ENCODE data around the gene GRM7. TPM values are rescaled to one million over a fixed set of nuclear protein-coding genes. Genes with fewer than 3 reads are reported as not detected.

Gene GRM7
- total and polyA plus RNA-seq, 2 donors, result 0.14 to 1.7 TPM

DNA sequence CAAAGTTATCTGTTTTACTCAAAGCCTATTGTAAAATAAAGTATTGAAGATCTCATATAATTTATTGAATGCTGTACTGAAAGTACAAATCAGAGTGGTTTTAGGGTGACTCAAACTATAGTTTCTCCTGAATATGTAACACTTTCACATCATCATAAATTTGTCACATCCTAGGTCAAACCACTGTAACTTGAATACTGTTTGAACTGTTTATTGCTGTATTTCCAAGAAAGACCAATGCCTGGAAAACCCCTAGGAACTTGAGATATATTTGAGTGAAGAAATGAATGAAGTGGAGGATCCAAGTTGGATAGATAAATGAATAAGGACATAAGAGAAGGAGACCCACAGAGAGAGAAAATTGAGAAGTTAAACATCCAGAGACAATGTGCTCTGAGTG lies 348.2 kb downstream of the GRM7 start:
- no peak overlapping the region for H3K27ac ChIP-seq (ENCODE audit: low read depth in 1 of 2, low read length in 1 of 2)
- no peak overlapping the region for H3K4me3 ChIP-seq (ENCODE audit: low read length in 2 of 2)
- H3K9me3 ChIP-seq (ENCODE audit: control insufficient read depth in 2 of 2, insufficient read depth in 1 of 2, low read length in 1 of 2), result no peaks in the 10 kb centered on the region
- no peaks in the 10 kb centered on the region for H3K36me3 ChIP-seq (ENCODE audit: control insufficient read depth in 2 of 2, insufficient read depth in 2 of 2, low read length in 1 of 2)
- DNase-seq (ENCODE audit: low read depth in 6 of 9, low spot score in 9 of 9), result no peak
- H3K4me1 ChIP-seq (ENCODE audit: control insufficient read depth in 2 of 2, insufficient read depth in 2 of 2, low read length in 2 of 2), result no peaks in the 10 kb centered on the region
- no peaks in the 10 kb centered on the region for H3K27me3 ChIP-seq (ENCODE audit: control insufficient read depth in 2 of 2, insufficient read depth in 1 of 2, low read length in 1 of 2)

DNA sequence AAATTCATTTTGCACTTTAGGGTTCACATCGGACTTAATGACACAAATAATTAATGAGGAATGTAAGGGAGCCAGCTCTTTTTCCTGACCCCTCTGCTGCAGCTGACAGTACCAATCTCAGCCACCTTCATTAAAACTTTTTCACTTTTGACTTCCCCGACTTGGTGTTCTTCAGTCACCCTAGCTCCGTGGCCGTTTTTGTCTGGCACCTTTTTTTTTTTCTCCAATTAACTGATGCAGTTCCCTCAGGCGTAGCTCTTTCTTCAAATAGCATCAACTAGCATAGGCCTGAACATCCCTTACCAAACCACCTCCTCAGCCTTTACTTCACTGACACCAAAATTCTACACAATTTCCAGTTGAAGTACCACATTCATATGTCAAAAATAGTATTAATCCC lies 350.8 kb downstream of the GRM7 start:
- no peaks in the 10 kb centered on the region for H3K4me1 ChIP-seq (ENCODE audit: control insufficient read depth in 2 of 2, insufficient read depth in 2 of 2, low read length in 2 of 2)
- H3K4me3 ChIP-seq (ENCODE audit: low read length in 2 of 2), result no peak overlapping the region
- H3K36me3 ChIP-seq (ENCODE audit: control insufficient read depth in 2 of 2, insufficient read depth in 2 of 2, low read length in 1 of 2), result no peaks in the 10 kb centered on the region
- 95% methylated on average over 5 of the region's 5 CpGs for WGBS
- no peak for DNase-seq (ENCODE audit: low read depth in 6 of 9, low spot score in 9 of 9)
- H3K27ac ChIP-seq (ENCODE audit: low read depth in 1 of 2, low read length in 1 of 2), result no peak overlapping the region
- no peaks in the 10 kb centered on the region for H3K27me3 ChIP-seq (ENCODE audit: control insufficient read depth in 2 of 2, insufficient read depth in 1 of 2, low read length in 1 of 2)
- H3K9me3 ChIP-seq (ENCODE audit: control insufficient read depth in 2 of 2, insufficient read depth in 1 of 2, low read length in 1 of 2), result no peaks in the 10 kb centered on the region

DNA sequence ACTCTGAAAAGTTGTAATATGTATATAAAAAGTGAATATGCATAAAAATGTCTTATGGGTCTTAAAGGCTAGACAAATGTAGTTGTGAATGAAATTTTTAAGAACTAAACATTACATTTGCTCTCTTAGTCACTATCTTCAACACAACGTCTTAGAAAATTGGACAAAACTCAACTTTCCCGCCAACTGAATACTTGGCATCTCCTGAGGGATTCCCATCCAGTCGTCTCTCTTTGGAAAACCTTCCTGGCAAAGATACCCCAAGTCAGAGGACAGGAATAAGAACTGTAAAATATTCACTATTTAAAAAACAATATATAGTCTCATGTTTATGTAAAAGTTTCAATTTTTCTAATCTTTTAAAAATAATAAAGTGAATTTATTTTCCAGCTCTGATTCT lies 354.8 kb downstream of the GRM7 start:
- no peak for DNase-seq (ENCODE audit: low read depth in 6 of 9, low spot score in 9 of 9)
- no peaks in the 10 kb centered on the region for H3K9me3 ChIP-seq (ENCODE audit: control insufficient read depth in 2 of 2, insufficient read depth in 1 of 2, low read length in 1 of 2)
- H3K4me3 ChIP-seq (ENCODE audit: low read length in 2 of 2), result no peak overlapping the region
- H3K36me3 ChIP-seq (ENCODE audit: control insufficient read depth in 2 of 2, insufficient read depth in 2 of 2, low read length in 1 of 2), result no peaks in the 10 kb centered on the region
- H3K27me3 ChIP-seq (ENCODE audit: control insufficient read depth in 2 of 2, insufficient read depth in 1 of 2, low read length in 1 of 2), result no peaks in the 10 kb centered on the region
- WGBS, result 93% methylated on average over 3 of the region's 3 CpGs
- H3K4me1 ChIP-seq (ENCODE audit: control insufficient read depth in 2 of 2, insufficient read depth in 2 of 2, low read length in 2 of 2), result no peaks in the 10 kb centered on the region
- H3K27ac ChIP-seq (ENCODE audit: low read depth in 1 of 2, low read length in 1 of 2), result no peak overlapping the region

GRCh38 chr3:7226393-7226792 lies 365.5 kb downstream of the GRM7 start:
- no peaks in the 10 kb centered on the region for H3K9me3 ChIP-seq (ENCODE audit: control insufficient read depth in 2 of 2, insufficient read depth in 1 of 2, low read length in 1 of 2)
- no peaks in the 10 kb centered on the region for H3K4me1 ChIP-seq (ENCODE audit: control insufficient read depth in 2 of 2, insufficient read depth in 2 of 2, low read length in 2 of 2)
- DNase-seq (ENCODE audit: low read depth in 6 of 9, low spot score in 9 of 9), result no peak
- H3K27me3 ChIP-seq (ENCODE audit: control insufficient read depth in 2 of 2, insufficient read depth in 1 of 2, low read length in 1 of 2), result no peaks in the 10 kb centered on the region
- H3K27ac ChIP-seq (ENCODE audit: low read depth in 1 of 2, low read length in 1 of 2), result no peak overlapping the region
- no peak overlapping the region for H3K4me3 ChIP-seq (ENCODE audit: low read length in 2 of 2)
- no peaks in the 10 kb centered on the region for H3K36me3 ChIP-seq (ENCODE audit: control insufficient read depth in 2 of 2, insufficient read depth in 2 of 2, low read length in 1 of 2)
- 99% methylated on average over 4 of the region's 4 CpGs for WGBS

GRCh38 chr3:7238565-7239295 lies 377.8 kb downstream of the GRM7 start:
- no peak overlapping the region for H3K4me3 ChIP-seq (ENCODE audit: low read length in 2 of 2)
- no peak for DNase-seq (ENCODE audit: low read depth in 6 of 9, low spot score in 9 of 9)
- H3K4me1 ChIP-seq (ENCODE audit: control insufficient read depth in 2 of 2, insufficient read depth in 2 of 2, low read length in 2 of 2), result no peaks in the 10 kb centered on the region
- no peak overlapping the region for H3K27ac ChIP-seq (ENCODE audit: low read depth in 1 of 2, low read length in 1 of 2)
- no peaks in the 10 kb centered on the region for H3K9me3 ChIP-seq (ENCODE audit: control insufficient read depth in 2 of 2, insufficient read depth in 1 of 2, low read length in 1 of 2)
- H3K36me3 ChIP-seq (ENCODE audit: control insufficient read depth in 2 of 2, insufficient read depth in 2 of 2, low read length in 1 of 2), result no peaks in the 10 kb centered on the region
- no peaks in the 10 kb centered on the region for H3K27me3 ChIP-seq (ENCODE audit: control insufficient read depth in 2 of 2, insufficient read depth in 1 of 2, low read length in 1 of 2)
- 96% methylated on average over 1 of the region's 1 CpG for WGBS

- Histone ChIP-seq H3K4me1 (ENCODE audit: control insufficient read depth in 2 of 2, insufficient read depth in 2 of 2, low read length in 2 of 2) (no peaks in the 10 kb centered on the region), H3K27ac (ENCODE audit: low read depth in 1 of 2, low read length in 1 of 2) (no peak overlapping the region), H3K4me3 (ENCODE audit: low read length in 2 of 2) (no peak overlapping the region), H3K36me3 (ENCODE audit: control insufficient read depth in 2 of 2, insufficient read depth in 2 of 2, low read length in 1 of 2) (no peaks in the 10 kb centered on the region), H3K9me3 (ENCODE audit: control insufficient read depth in 2 of 2, insufficient read depth in 1 of 2, low read length in 1 of 2) (no peaks in the 10 kb centered on the region), H3K27me3 (ENCODE audit: control insufficient read depth in 2 of 2, insufficient read depth in 1 of 2, low read length in 1 of 2) (no peaks in the 10 kb centered on the region)
- DNase-seq (ENCODE audit: low read depth in 6 of 9, low spot score in 9 of 9), result no peak
- 94% methylated on average over 4 of the region's 4 CpGs for WGBS
Observed at GRCh38 chr3:7241584-7242302, 380.8 kb downstream of the GRM7 start.

DNA sequence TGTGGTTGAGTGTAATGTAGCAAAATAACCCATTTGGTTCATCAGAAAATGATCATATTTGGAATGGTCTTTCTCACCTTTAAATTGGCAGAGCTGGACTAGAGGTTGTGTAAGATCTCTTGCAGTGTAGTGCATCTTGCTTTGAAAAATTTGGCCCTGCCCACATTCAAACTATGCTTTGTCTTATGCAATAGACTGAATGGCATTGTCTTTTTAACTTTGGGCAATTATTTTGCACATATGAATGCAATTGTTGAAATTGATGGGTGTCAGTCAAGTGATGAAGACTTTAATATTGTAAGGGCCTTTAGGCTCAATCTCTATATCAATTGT lies 381.4 kb downstream of the GRM7 start:
- Histone ChIP-seq H3K4me1 (ENCODE audit: control insufficient read depth in 2 of 2, insufficient read depth in 2 of 2, low read length in 2 of 2) (no peaks in the 10 kb centered on the region), H3K4me3 (ENCODE audit: low read length in 2 of 2) (no peak overlapping the region), H3K27me3 (ENCODE audit: control insufficient read depth in 2 of 2, insufficient read depth in 1 of 2, low read length in 1 of 2) (no peaks in the 10 kb centered on the region), H3K27ac (ENCODE audit: low read depth in 1 of 2, low read length in 1 of 2) (no peak overlapping the region), H3K9me3 (ENCODE audit: control insufficient read depth in 2 of 2, insufficient read depth in 1 of 2, low read length in 1 of 2) (no peaks in the 10 kb centered on the region), H3K36me3 (ENCODE audit: control insufficient read depth in 2 of 2, insufficient read depth in 2 of 2, low read length in 1 of 2) (no peaks in the 10 kb centered on the region)
- no peak for DNase-seq (ENCODE audit: low read depth in 6 of 9, low spot score in 9 of 9)

GRCh38 chr3:7249493-7250076 lies 388.7 kb downstream of the GRM7 start:
- WGBS, result 94% methylated on average over 5 of the region's 5 CpGs
- DNase-seq (ENCODE audit: low read depth in 6 of 9, low spot score in 9 of 9), result no peak
- Histone ChIP-seq H3K27me3 (ENCODE audit: control insufficient read depth in 2 of 2, insufficient read depth in 1 of 2, low read length in 1 of 2) (no peaks in the 10 kb centered on the region), H3K4me3 (ENCODE audit: low read length in 2 of 2) (no peak overlapping the region), H3K27ac (ENCODE audit: low read depth in 1 of 2, low read length in 1 of 2) (no peak overlapping the region), H3K4me1 (ENCODE audit: control insufficient read depth in 2 of 2, insufficient read depth in 2 of 2, low read length in 2 of 2) (no peaks in the 10 kb centered on the region), H3K9me3 (ENCODE audit: control insufficient read depth in 2 of 2, insufficient read depth in 1 of 2, low read length in 1 of 2) (no peaks in the 10 kb centered on the region), H3K36me3 (ENCODE audit: control insufficient read depth in 2 of 2, insufficient read depth in 2 of 2, low read length in 1 of 2) (no peaks in the 10 kb centered on the region)

- no peak for DNase-seq (ENCODE audit: low read depth in 6 of 9, low spot score in 9 of 9)
- Histone ChIP-seq H3K27ac (ENCODE audit: low read depth in 1 of 2, low read length in 1 of 2) (no peak overlapping the region), H3K36me3 (ENCODE audit: control insufficient read depth in 2 of 2, insufficient read depth in 2 of 2, low read length in 1 of 2) (no peaks in the 10 kb centered on the region), H3K4me1 (ENCODE audit: control insufficient read depth in 2 of 2, insufficient read depth in 2 of 2, low read length in 2 of 2) (no peaks in the 10 kb centered on the region), H3K27me3 (ENCODE audit: control insufficient read depth in 2 of 2, insufficient read depth in 1 of 2, low read length in 1 of 2) (no peaks in the 10 kb centered on the region), H3K9me3 (ENCODE audit: control insufficient read depth in 2 of 2, insufficient read depth in 1 of 2, low read length in 1 of 2) (no peaks in the 10 kb centered on the region), H3K4me3 (ENCODE audit: low read length in 2 of 2) (no peak overlapping the region)
- WGBS, result 93% methylated on average over 2 of the region's 2 CpGs
Observed at GRCh38 chr3:7254251-7254650, 393.3 kb downstream of the GRM7 start.

All from thymus (tissue), 11 donors.